Psoas muscle (tissue), 8 donors: Measurements from ENCODE around the gene TWF2. TPM values are rescaled to one million over a fixed set of nuclear protein-coding genes. Genes with fewer than 3 reads are reported as not detected.

Experiments used
- ATAC-seq, 4 donors: fragments of 200-7000 bp; cut with Tn5 transposase; one replicate each; pipeline ENCODE4 v1.9.1; 2020; ENCODE audit warnings: moderate library complexity in 3 of 4, mild to moderate bottlenecking in 2 of 4
- DNase-seq, 2 donors: peaks; one replicate each; pipeline ENCODE4 v3.0.0-alpha.2; 2020
- H3K27ac ChIP-seq: fragments of 200-600 bp; one replicate; pipeline ENCODE4 v1.8.0; 2022
- H3K27me3 ChIP-seq, 3 donors: fragments of 200-600 bp in 1 of 3; one replicate each; pipeline versions ENCODE4 v1.6.1 to v1.8.0; 2013 to 2022; ENCODE audit warnings: low read length in 2 of 3, mild to moderate bottlenecking in 2 of 3, moderate library complexity in 1 of 3; ENCODE audit not compliant: insufficient read depth in 3 of 3
- H3K36me3 ChIP-seq, 2 donors: fragments of 200-600 bp in 1 of 2; one replicate each; pipeline versions ENCODE4 v1.6.1 to v1.8.0; 2013 to 2022; ENCODE audit warnings: low read depth in 1 of 2, mild to moderate bottlenecking in 1 of 2, moderate library complexity in 1 of 2; ENCODE audit not compliant: insufficient read depth in 1 of 2
- H3K4me1 ChIP-seq: fragments of 200-600 bp; one replicate; pipeline ENCODE4 v1.8.0; 2022
- H3K4me3 ChIP-seq: fragments of 200-600 bp; one replicate; pipeline ENCODE4 v1.8.0; 2022; ENCODE audit warnings: mild to moderate bottlenecking
- H3K9me3 ChIP-seq: fragments of 200-600 bp; one replicate; pipeline ENCODE4 v1.8.0; 2022
- CTCF ChIP-seq: fragments of 200-600 bp; IDR thresholded peaks from one replicate; pipeline ENCODE4 v1.8.0; 2022; ENCODE audit warnings: antibody characterized with exemption
- WGBS, 3 donors: extraction: QIAGEN DNeasy Blood & Tissue Kit; methylation state at CpG; one replicate each; pipeline versions ENCODE4 v1.1.6 to v1.1.7; 2013; 5-methylcytosine and 5-hydroxymethylcytosine counted together
- intact Hi-C, 2 donors: fragments of 100-400 bp; cut with DNase I; formaldehyde crosslinking; loops; one replicate each; pipeline versions ENCODE4 v1.11.0 to v1.14.2; 2022
- polyA plus RNA-seq, 3 donors: library from polyadenylated mRNA; stranded (reverse); fragments of 200-250 nt; gene quantifications; one replicate each; pipeline ENCODE4 v1.2.3, GENCODE V29; 2013
- total RNA-seq, 4 donors: library from RNA; stranded (reverse); fragmentation: NEBNext Ultra II Directional in 2 of 4; extraction: Animal tissue kit (Norgen Biotek cat#: 25700) in 2 of 4; gene quantifications; one replicate each; pipeline versions ENCODE4 v1.2.1 to v1.2.4, GENCODE V29; 2021 to 2023
- donor health status: healthy with polysubstance abuse.
- donor health status: DM: no; HTN: no; CAD: no; lungs with moderate emphysema.
- donor health status: Bipolar disorder and iron deficiency.
- donor health status: healthy.
- donor health status: DM: yes; HTN: yes; CAD: no.
- donor health status: DM: no; HTN: no; CAD: no.
- donor health status: DM: no; HTN: no; CAD: no.
- donor health status: DM: yes; HTN: yes; CAD: no.

Gene TWF2
- total and polyA plus RNA-seq, 7 donors: 19.6 to 224 (median 136) TPM

GRCh38 chr3:52248816-52249547 is 10.0 kb upstream of the TWF2 start:
- ATAC-seq (no peak), DNase-seq (peak in 1 of 2 donors; percentile 72)
- no peak for TF ChIP-seq CTCF
- Histone ChIP-seq H3K4me1 (peaks cover 29% of the 10 kb centered on the region), H3K27me3 (no peaks in the 10 kb centered on the region), H3K9me3 (no peaks in the 10 kb centered on the region), H3K27ac (no peak overlapping the region), H3K4me3 (no peak overlapping the region), H3K36me3 (peaks cover 0 to 60% of the 10 kb centered on the region in 2 donors)
- WGBS, 3 donors: 62 to 72% (median 69%) methylated on average over 10 of the region's 10 CpGs
- intact Hi-C loops: no loop called here

- intact Hi-C loops: no loop called here
- H3K4me1 ChIP-seq: peaks cover 29% of the 10 kb centered on the region
- no peak for DNase-seq
- WGBS, 3 donors: 84 to 93% (median 86%) methylated on average over 10 of the region's 10 CpGs
- TF ChIP-seq CTCF: no peak
- ATAC-seq: no peak
- no peak overlapping the region for H3K27ac ChIP-seq
- H3K27me3 ChIP-seq: no peaks in the 10 kb centered on the region
- H3K4me3 ChIP-seq: no peak overlapping the region
- H3K36me3 ChIP-seq: peaks cover 0 to 52% of the 10 kb centered on the region in 2 donors
- no peaks in the 10 kb centered on the region for H3K9me3 ChIP-seq
Observed at GRCh38 chr3:52248165-52248541, 9.2 kb upstream of the TWF2 start.

- H3K27ac ChIP-seq: no peak overlapping the region
- H3K36me3 ChIP-seq: peaks cover 0 to 46% of the 10 kb centered on the region in 2 donors
- intact Hi-C loops: no loop called here
- WGBS, 3 donors: 91 to 94% (median 91%) methylated on average over 7 of the region's 7 CpGs
- DNase-seq (no peak), ATAC-seq (no peak)
- TF ChIP-seq CTCF: no peak
- no peak overlapping the region for H3K4me3 ChIP-seq
- no peaks in the 10 kb centered on the region for H3K27me3 ChIP-seq
- no peaks in the 10 kb centered on the region for H3K9me3 ChIP-seq
- peaks cover 29% of the 10 kb centered on the region for H3K4me1 ChIP-seq
Observed at GRCh38 chr3:52247409-52248164, 8.6 kb upstream of the TWF2 start.

- Histone ChIP-seq H3K36me3 (peaks cover 0 to 39% of the 10 kb centered on the region in 2 donors), H3K4me1 (peaks cover 24% of the 10 kb centered on the region), H3K4me3 (peak overlapping the region; percentile 70), H3K27ac (no peak overlapping the region), H3K27me3 (no peaks in the 10 kb centered on the region), H3K9me3 (no peaks in the 10 kb centered on the region)
- DNase-seq: peak in 1 of 2 donors; percentile 14
- WGBS, 3 donors: 69 to 82% (median 74%) methylated on average over 14 of the region's 14 CpGs
- ATAC-seq: peak in 2 of 4 donors; percentile 10 to 23
- TF ChIP-seq CTCF: no peak
- intact Hi-C loops: no loop called here
Observed at GRCh38 chr3:52246728-52247408, 7.9 kb upstream of the TWF2 start.
